ENCODE measurements around the gene JAGN1. TPM values are rescaled to one million over a fixed set of nuclear protein-coding genes. Genes with fewer than 3 reads are reported as not detected.
A peak's percentile ranks its signal among the peaks of the same experiment; 100 is the strongest.
"Not testable (repeated sequence)": the region's sequence is repeated elsewhere in the genome, so short reads cannot be mapped to it uniquely, and the experiment has no call there.

Gene JAGN1
- total RNA-seq, 1 donor from 2014 or later = 40.4 TPM

GRCh38 chr3:9866639-9867038, 23.8 kb upstream of the JAGN1 start:
- Mint-ChIP-seq H3K4me1 (ENCODE audit: unreplicated experiment) (peaks cover 9% of the 10 kb centered on the region), H3K4me3 (no peak overlapping the region), H3K36me3 (no peaks in the 10 kb centered on the region), H3K27ac (no peak overlapping the region), H3K9me3 (no peaks in the 10 kb centered on the region), H3K27me3 (no peaks in the 10 kb centered on the region)
- DNase-seq (ENCODE audit: extremely low spot score, unreplicated experiment) = no peak
- TF ChIP-seq CTCF (conservative IDR thresholded peaks at IDR 0.05) = no peak

GRCh38 chr3:9867106-9867505, 23.3 kb upstream of the JAGN1 start:
- H3K4me3 Mint-ChIP-seq = no peak overlapping the region

GRCh38 chr3:9869955-9870354, 20.5 kb upstream of the JAGN1 start:
- H3K4me3 Mint-ChIP-seq = no peak overlapping the region
- no peaks in the 10 kb centered on the region for H3K27me3 Mint-ChIP-seq
- TF ChIP-seq CTCF (conservative IDR thresholded peaks at IDR 0.05) = no peak
- H3K27ac Mint-ChIP-seq = no peak overlapping the region
- peaks cover 8% of the 10 kb centered on the region for H3K4me1 Mint-ChIP-seq (ENCODE audit: unreplicated experiment)
- no peak for DNase-seq (ENCODE audit: extremely low spot score, unreplicated experiment)
- no peaks in the 10 kb centered on the region for H3K9me3 Mint-ChIP-seq
- H3K36me3 Mint-ChIP-seq = no peaks in the 10 kb centered on the region

More at GRCh38 chr3:9867106-9867505, 23.3 kb upstream of the JAGN1 start:
- Mint-ChIP-seq H3K9me3 (no peaks in the 10 kb centered on the region), H3K27ac (no peak overlapping the region), H3K27me3 (no peaks in the 10 kb centered on the region), H3K4me1 (ENCODE audit: unreplicated experiment) (peaks cover 6% of the 10 kb centered on the region), H3K36me3 (no peaks in the 10 kb centered on the region)
- DNase-seq (ENCODE audit: extremely low spot score, unreplicated experiment) = no peak
- no peak for TF ChIP-seq CTCF (conservative IDR thresholded peaks at IDR 0.05)

- Mint-ChIP-seq H3K4me3 (no peak overlapping the region), H3K4me1 (ENCODE audit: unreplicated experiment) (peaks cover 16% of the 10 kb centered on the region), H3K27ac (no peak overlapping the region), H3K27me3 (no peaks in the 10 kb centered on the region), H3K36me3 (no peaks in the 10 kb centered on the region), H3K9me3 (no peaks in the 10 kb centered on the region)
- DNase-seq (ENCODE audit: extremely low spot score, unreplicated experiment) = no peak
- no peak for TF ChIP-seq CTCF (conservative IDR thresholded peaks at IDR 0.05)
Measured at GRCh38 chr3:9870978-9871377, 19.4 kb upstream of the JAGN1 start.

- not testable (repeated sequence) for DNase-seq (ENCODE audit: extremely low spot score, unreplicated experiment); H3K27ac Mint-ChIP-seq; H3K36me3 Mint-ChIP-seq; H3K9me3 Mint-ChIP-seq; H3K4me3 Mint-ChIP-seq; H3K27me3 Mint-ChIP-seq
- peaks cover 16% of the 10 kb centered on the region for H3K4me1 Mint-ChIP-seq (ENCODE audit: unreplicated experiment)
Measured at GRCh38 chr3:9872067-9872466, 18.3 kb upstream of the JAGN1 start.

GRCh38 chr3:9875448-9875847, 15.0 kb upstream of the JAGN1 start:
- H3K27me3 Mint-ChIP-seq = peaks cover 3% of the 10 kb centered on the region
- H3K27ac Mint-ChIP-seq = peak overlapping the region; percentile 8
- no peak for DNase-seq (ENCODE audit: extremely low spot score, unreplicated experiment)
- no peaks in the 10 kb centered on the region for H3K36me3 Mint-ChIP-seq
- no peak overlapping the region for H3K4me3 Mint-ChIP-seq
- no peaks in the 10 kb centered on the region for H3K9me3 Mint-ChIP-seq
- H3K4me1 Mint-ChIP-seq (ENCODE audit: unreplicated experiment) = peaks cover 16% of the 10 kb centered on the region
- TF ChIP-seq CTCF (conservative IDR thresholded peaks at IDR 0.05) = no peak

- H3K36me3 Mint-ChIP-seq; H3K4me3 Mint-ChIP-seq; H3K27me3 Mint-ChIP-seq; DNase-seq (ENCODE audit: extremely low spot score, unreplicated experiment); H3K27ac Mint-ChIP-seq; H3K9me3 Mint-ChIP-seq: not testable (repeated sequence)
- peaks cover 16% of the 10 kb centered on the region for H3K4me1 Mint-ChIP-seq (ENCODE audit: unreplicated experiment)
Measured at GRCh38 chr3:9876255-9876654, 14.2 kb upstream of the JAGN1 start.
